ENCODE results near the gene PACSIN3. TPM values are rescaled to one million over a fixed set of nuclear protein-coding genes. Genes with fewer than 3 reads are reported as not detected.

Gene PACSIN3
- total and polyA plus RNA-seq, 5 donors: 110 to 156 (median 129) TPM

GRCh38 chr11:47183031-47183856 is 3.0 kb downstream of the PACSIN3 start:
- Histone ChIP-seq H3K27ac (ENCODE audit: low read length) (peak overlapping the region; percentile 97), H3K4me3 (ENCODE audit: low read length) (no peak overlapping the region), H3K4me1 (ENCODE audit: control insufficient read depth, insufficient read depth, low read length) (no peaks in the 10 kb centered on the region), H3K9me3 (ENCODE audit: control insufficient read depth, low read length) (no peaks in the 10 kb centered on the region), H3K27me3 (ENCODE audit: control insufficient read depth, insufficient read depth) (no peaks in the 10 kb centered on the region)
- 75% methylated on average over 25 of the region's 25 CpGs for WGBS
- DNase-seq (no peak), ATAC-seq (peak; percentile 7 to 21)
- intact Hi-C loops (cut with DNase I): loop anchor here in 2 of 4 donors (5.0 to 10.0 kb wide), 2 partner anchors 74 to 172 kb away; partner anchors contain the start of genes MYBPC3 (in 1 of the 2) and NR1H3 (in 1 of the 2)

- ATAC-seq: no peak
- Histone ChIP-seq H3K4me3 (ENCODE audit: low read length) (peak overlapping the region; percentile 26), H3K27me3 (ENCODE audit: control insufficient read depth, insufficient read depth) (no peaks in the 10 kb centered on the region), H3K27ac (ENCODE audit: low read length) (peak overlapping the region; percentile 68), H3K9me3 (ENCODE audit: control insufficient read depth, low read length) (no peaks in the 10 kb centered on the region), H3K4me1 (ENCODE audit: control insufficient read depth, insufficient read depth, low read length) (peaks cover 8% of the 10 kb centered on the region)
- DNase-seq: no peak
- intact Hi-C loops (cut with DNase I): loop anchor here in 2 of 4 donors (5.0 to 10.0 kb wide), 2 partner anchors 75 to 172 kb away; partner anchors contain the start of genes MYBPC3 (in 1 of the 2) and NR1H3 (in 1 of the 2)
- WGBS: 80% methylated on average over 17 of the region's 17 CpGs
These were observed 3.9 kb downstream of the PACSIN3 start for GRCh38 chr11:47182380-47182779.

- H3K9me3 ChIP-seq (ENCODE audit: control insufficient read depth, low read length): no peaks in the 10 kb centered on the region
- 91% methylated on average over 6 of the region's 6 CpGs for WGBS
- ATAC-seq (no peak), DNase-seq (no peak)
- intact Hi-C loops (cut with DNase I): loop anchor here in 2 of 4 donors (5.0 to 10.0 kb wide), 2 partner anchors 76 to 174 kb away; partner anchors contain the start of genes MYBPC3 (in 1 of the 2) and NR1H3 (in 1 of the 2)
- no peak overlapping the region for H3K4me3 ChIP-seq (ENCODE audit: low read length)
- no peaks in the 10 kb centered on the region for H3K27me3 ChIP-seq (ENCODE audit: control insufficient read depth, insufficient read depth)
- peaks cover 8% of the 10 kb centered on the region for H3K4me1 ChIP-seq (ENCODE audit: control insufficient read depth, insufficient read depth, low read length)
- H3K27ac ChIP-seq (ENCODE audit: low read length): no peak overlapping the region
These were observed 5.0 kb downstream of the PACSIN3 start for GRCh38 chr11:47181271-47181670.

GRCh38 chr11:47180006-47180787 is 6.0 kb downstream of the PACSIN3 start:
- intact Hi-C loops (cut with DNase I): loop anchor here in 2 of 4 donors (5.0 to 10.0 kb wide), 2 partner anchors 77 to 175 kb away; partner anchors contain the start of genes MYBPC3 (in 1 of the 2) and NR1H3 (in 1 of the 2)
- Histone ChIP-seq H3K4me3 (ENCODE audit: low read length) (no peak overlapping the region), H3K4me1 (ENCODE audit: control insufficient read depth, insufficient read depth, low read length) (peaks cover 13% of the 10 kb centered on the region), H3K27ac (ENCODE audit: low read length) (no peak overlapping the region), H3K9me3 (ENCODE audit: control insufficient read depth, low read length) (no peaks in the 10 kb centered on the region), H3K27me3 (ENCODE audit: control insufficient read depth, insufficient read depth) (no peaks in the 10 kb centered on the region)
- ATAC-seq (no peak), DNase-seq (no peak)
- WGBS: 93% methylated on average over 35 of the region's 35 CpGs

GRCh38 chr11:47179655-47179991 is 6.6 kb downstream of the PACSIN3 start:
- Histone ChIP-seq H3K9me3 (ENCODE audit: control insufficient read depth, low read length) (no peaks in the 10 kb centered on the region), H3K27ac (ENCODE audit: low read length) (no peak overlapping the region), H3K27me3 (ENCODE audit: control insufficient read depth, insufficient read depth) (no peaks in the 10 kb centered on the region), H3K4me3 (ENCODE audit: low read length) (no peak overlapping the region), H3K4me1 (ENCODE audit: control insufficient read depth, insufficient read depth, low read length) (peaks cover 13% of the 10 kb centered on the region)
- DNase-seq: no peak
- ATAC-seq: no peak
- WGBS: 95% methylated on average over 1 of the region's 1 CpG
- intact Hi-C loops (cut with DNase I): loop anchor here in 2 of 4 donors (5.0 kb wide), 3 partner anchors 83 to 173 kb away; partner anchors contain the start of gene MYBPC3 (in 1 of the 2)

GRCh38 chr11:47178737-47179654 is 7.2 kb downstream of the PACSIN3 start:
- ATAC-seq (no peak), DNase-seq (no peak)
- H3K9me3 ChIP-seq (ENCODE audit: control insufficient read depth, low read length): no peaks in the 10 kb centered on the region
- H3K4me3 ChIP-seq (ENCODE audit: low read length): no peak overlapping the region
- peaks cover 13% of the 10 kb centered on the region for H3K4me1 ChIP-seq (ENCODE audit: control insufficient read depth, insufficient read depth, low read length)
- no peaks in the 10 kb centered on the region for H3K27me3 ChIP-seq (ENCODE audit: control insufficient read depth, insufficient read depth)
- H3K27ac ChIP-seq (ENCODE audit: low read length): peak overlapping the region; percentile 99
- WGBS: 92% methylated on average over 23 of the region's 23 CpGs
- intact Hi-C loops (cut with DNase I): loop anchor here in 2 of 4 donors (5.0 kb wide), 3 partner anchors 83 to 173 kb away; partner anchors contain the start of gene MYBPC3 (in 1 of the 2)

GRCh38 chr11:47178316-47178715 is 7.9 kb downstream of the PACSIN3 start:
- WGBS: 86% methylated on average over 11 of the region's 11 CpGs
- H3K4me3 ChIP-seq (ENCODE audit: low read length): no peak overlapping the region
- DNase-seq (no peak), ATAC-seq (no peak)
- H3K9me3 ChIP-seq (ENCODE audit: control insufficient read depth, low read length): no peaks in the 10 kb centered on the region
- intact Hi-C loops (cut with DNase I): loop anchor here in 2 of 4 donors (5.0 kb wide), 3 partner anchors 84 to 174 kb away; partner anchors contain the start of gene MYBPC3 (in 1 of the 2)
- H3K4me1 ChIP-seq (ENCODE audit: control insufficient read depth, insufficient read depth, low read length): peaks cover 13% of the 10 kb centered on the region
- peak overlapping the region; percentile 99 for H3K27ac ChIP-seq (ENCODE audit: low read length)
- no peaks in the 10 kb centered on the region for H3K27me3 ChIP-seq (ENCODE audit: control insufficient read depth, insufficient read depth)

GRCh38 chr11:47177846-47178245 is 8.4 kb downstream of the PACSIN3 start:
- ATAC-seq (peak in 1 of 2 donors; percentile 3), DNase-seq (peak; percentile 44 to 83 (median 73))
- peaks cover 13% of the 10 kb centered on the region for H3K4me1 ChIP-seq (ENCODE audit: control insufficient read depth, insufficient read depth, low read length)
- H3K27me3 ChIP-seq (ENCODE audit: control insufficient read depth, insufficient read depth): no peaks in the 10 kb centered on the region
- intact Hi-C loops (cut with DNase I): loop anchor here in 2 of 4 donors (2.0 to 5.0 kb wide), 4 partner anchors 84 to 179 kb away; partner anchors contain the start of gene MYBPC3 (in 1 of the 2)
- H3K4me3 ChIP-seq (ENCODE audit: low read length): peak overlapping the region; percentile 57
- no peaks in the 10 kb centered on the region for H3K9me3 ChIP-seq (ENCODE audit: control insufficient read depth, low read length)
- peak overlapping the region; percentile 99 for H3K27ac ChIP-seq (ENCODE audit: low read length)
- 27% methylated on average over 6 of the region's 6 CpGs for WGBS

GRCh38 chr11:47177229-47177845 is 8.9 kb downstream of the PACSIN3 start:
- H3K4me3 ChIP-seq (ENCODE audit: low read length): peak overlapping the region; percentile 57
- DNase-seq: peak; percentile 56 to 84 (median 81)
- WGBS: 2% methylated on average over 21 of the region's 21 CpGs
- peak overlapping the region; percentile 99 for H3K27ac ChIP-seq (ENCODE audit: low read length)
- H3K4me1 ChIP-seq (ENCODE audit: control insufficient read depth, insufficient read depth, low read length): peaks cover 13% of the 10 kb centered on the region
- H3K9me3 ChIP-seq (ENCODE audit: control insufficient read depth, low read length): no peaks in the 10 kb centered on the region
- peak; percentile 54 to 59 for ATAC-seq
- intact Hi-C loops (cut with DNase I): loop anchor here in 2 of 4 donors (2.0 to 5.0 kb wide), 4 partner anchors 85 to 179 kb away; partner anchors contain the start of gene MYBPC3 (in 1 of the 2)
- H3K27me3 ChIP-seq (ENCODE audit: control insufficient read depth, insufficient read depth): no peaks in the 10 kb centered on the region

Measured in right cardiac atrium (tissue), 5 donors.